Mucosa of rectum (tissue), 2 donors: ENCODE data around the gene ZFHX3.

Experiments
- H3K27ac ChIP-seq, 2 donors: one replicate each; pipeline ENCODE4 v1.7.0; 2013; ENCODE audit warnings: inconsistent platforms in 2 of 2, low read depth in 2 of 2, low read length in 2 of 2
- H3K27me3 ChIP-seq, 2 donors: one replicate each; pipeline ENCODE4 v1.7.0; 2013; ENCODE audit warnings: low read length in 2 of 2; ENCODE audit not compliant: control insufficient read depth in 2 of 2, insufficient read depth in 2 of 2
- H3K36me3 ChIP-seq, 2 donors: one replicate each; pipeline ENCODE4 v1.7.0; 2013; ENCODE audit warnings: low read length in 2 of 2; ENCODE audit not compliant: control insufficient read depth in 2 of 2, insufficient read depth in 2 of 2
- H3K4me1 ChIP-seq, 2 donors: one replicate each; pipeline ENCODE4 v1.7.0; 2013; ENCODE audit warnings: low read length in 2 of 2, mild to moderate bottlenecking in 1 of 2; ENCODE audit not compliant: control insufficient read depth in 2 of 2, insufficient read depth in 2 of 2
- H3K4me3 ChIP-seq, 2 donors: one replicate each; pipeline ENCODE4 v1.7.0; 2013; ENCODE audit warnings: low read length in 2 of 2
- H3K9ac ChIP-seq, 2 donors: one replicate each; pipeline ENCODE4 v1.7.0; 2013; ENCODE audit warnings: low read length in 2 of 2, low read depth in 1 of 2, mild to moderate bottlenecking in 1 of 2
- H3K9me3 ChIP-seq, 2 donors: one replicate each; pipeline ENCODE4 v1.7.0; 2013; ENCODE audit warnings: low read length in 2 of 2; ENCODE audit not compliant: control insufficient read depth in 2 of 2
- donor health status: healthy.
- donor health status: Normal muscosa, but diverticular disease.

ZFHX3 gene

DNA sequence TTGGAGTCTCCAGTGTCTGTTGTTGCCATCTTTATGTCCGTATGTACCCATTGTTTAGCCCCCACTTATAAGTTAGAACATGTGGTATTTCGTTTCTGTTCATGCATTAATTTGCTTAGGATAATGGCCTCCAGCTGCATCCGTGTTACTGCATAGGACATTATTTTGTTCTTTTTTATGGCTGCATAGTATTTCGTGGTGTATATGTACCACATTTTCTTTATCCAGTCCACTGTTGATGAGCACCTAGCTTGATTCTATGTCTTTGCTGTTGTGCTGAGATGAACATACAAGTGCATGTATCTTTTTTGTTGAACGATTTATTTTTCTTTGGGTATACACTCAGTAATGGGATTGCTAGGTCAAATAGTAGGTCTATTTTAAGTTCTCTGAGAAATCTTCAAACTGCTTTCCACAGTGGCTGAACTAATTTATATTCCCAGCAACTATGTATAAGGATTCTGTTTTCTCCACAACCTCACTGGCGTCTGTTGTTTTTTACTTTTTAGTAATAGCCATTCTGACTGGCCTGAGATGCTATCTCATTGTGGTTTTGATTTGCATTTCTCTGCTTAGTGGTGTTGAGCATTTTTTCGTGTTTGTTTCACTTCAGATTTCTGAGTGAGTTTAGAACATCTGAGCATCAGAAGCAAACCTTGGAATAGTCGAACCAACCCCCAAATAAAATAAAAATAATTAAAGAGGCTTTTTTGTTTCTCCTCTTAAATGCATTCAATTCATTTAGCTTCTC lies 304.7 kb downstream of the ZFHX3 start:
- Histone ChIP-seq H3K9ac (no peak overlapping the region), H3K4me1 (no peaks in the 10 kb centered on the region), H3K9me3 (no peaks in the 10 kb centered on the region), H3K27me3 (no peaks in the 10 kb centered on the region), H3K4me3 (no peak overlapping the region), H3K36me3 (no peaks in the 10 kb centered on the region), H3K27ac (no peak overlapping the region)

DNA sequence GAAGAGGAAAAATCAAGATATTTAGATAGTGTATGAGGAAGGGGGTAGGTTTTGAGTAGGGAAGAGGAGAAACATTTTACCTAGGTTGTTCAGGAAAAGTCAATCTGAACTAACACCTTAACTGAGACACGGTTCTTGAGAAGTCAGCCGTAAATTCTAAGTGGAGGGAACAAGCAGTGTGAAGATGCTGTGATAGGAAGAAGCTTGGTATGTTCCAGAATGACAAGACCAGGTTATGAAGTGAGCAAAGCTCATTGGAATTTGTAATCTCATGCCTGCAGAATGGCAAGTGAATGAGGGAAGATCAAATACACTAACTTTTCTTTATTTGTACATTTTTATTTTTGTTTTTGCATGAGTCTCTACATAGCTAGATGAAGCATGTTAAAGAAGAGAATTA lies 307.6 kb downstream of the ZFHX3 start:
- no peaks in the 10 kb centered on the region for H3K4me1 ChIP-seq
- H3K27me3 ChIP-seq, result no peaks in the 10 kb centered on the region
- no peaks in the 10 kb centered on the region for H3K9me3 ChIP-seq
- H3K36me3 ChIP-seq, result no peaks in the 10 kb centered on the region
- no peak overlapping the region for H3K27ac ChIP-seq
- no peak overlapping the region for H3K4me3 ChIP-seq
- no peak overlapping the region for H3K9ac ChIP-seq

DNA sequence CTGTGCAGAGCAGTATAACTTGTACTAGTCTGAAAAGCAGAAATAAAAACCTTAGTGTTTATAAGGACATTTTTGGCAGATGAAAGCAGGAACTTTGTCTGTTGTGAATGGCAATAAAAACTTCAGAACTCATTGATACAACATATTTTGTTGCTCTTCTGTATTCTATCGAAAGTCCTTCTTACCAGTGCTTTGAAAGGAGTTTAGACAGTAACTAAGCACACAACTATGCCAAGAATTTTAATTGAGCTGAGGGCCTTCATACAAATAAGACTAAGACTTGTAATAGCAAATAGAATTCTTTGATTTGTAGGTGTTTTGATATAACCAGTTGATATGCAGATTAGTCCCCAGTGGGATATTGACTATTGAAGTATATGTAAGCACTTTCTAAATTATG lies 308.4 kb downstream of the ZFHX3 start:
- Histone ChIP-seq H3K4me1 (no peaks in the 10 kb centered on the region), H3K4me3 (no peak overlapping the region), H3K9ac (no peak overlapping the region), H3K27ac (no peak overlapping the region), H3K36me3 (no peaks in the 10 kb centered on the region), H3K9me3 (no peaks in the 10 kb centered on the region), H3K27me3 (no peaks in the 10 kb centered on the region)

DNA sequence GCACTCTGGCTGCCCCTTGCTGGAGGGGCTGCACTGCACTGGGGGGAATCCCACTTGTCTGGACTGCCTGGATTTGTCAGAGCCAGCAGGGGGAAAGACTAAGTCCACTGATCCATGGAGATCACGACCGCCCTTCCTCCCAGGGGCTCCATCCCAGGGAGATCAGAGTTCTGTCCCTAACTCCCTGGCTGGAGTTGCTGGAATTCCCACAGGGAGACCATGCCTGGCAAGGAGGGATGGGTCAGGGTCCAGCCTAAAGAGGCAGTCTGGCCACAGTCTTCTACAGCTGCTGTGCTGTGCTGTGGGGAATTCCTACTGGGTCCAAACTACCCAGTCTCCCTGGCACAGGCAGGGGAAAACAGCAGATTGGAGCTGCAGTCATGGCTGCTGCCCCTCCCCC lies 311.9 kb downstream of the ZFHX3 start:
- H3K4me1 ChIP-seq, result no peaks in the 10 kb centered on the region
- no peaks in the 10 kb centered on the region for H3K36me3 ChIP-seq
- H3K9ac ChIP-seq, result no peak overlapping the region
- H3K27ac ChIP-seq, result no peak overlapping the region
- no peaks in the 10 kb centered on the region for H3K9me3 ChIP-seq
- no peaks in the 10 kb centered on the region for H3K27me3 ChIP-seq
- H3K4me3 ChIP-seq, result no peak overlapping the region
